Measurements from ENCODE around the gene SMIM10. TPM values are rescaled to one million over a fixed set of nuclear protein-coding genes. Genes with fewer than 3 reads are reported as not detected.
A peak's percentile ranks its signal among the peaks of the same experiment; 100 is the strongest.

Gene SMIM10
- total RNA-seq, 1 donor from 2014 or later = 1.6 TPM

GRCh38 chrX:134985479-134985878 is 5.3 kb upstream of the SMIM10 start:
- DNase-seq (ENCODE audit: low read depth) = no peak
- H3K36me3 ChIP-seq (ENCODE audit: control insufficient read depth, insufficient read depth, low read length) = no peaks in the 10 kb centered on the region
- H3K27me3 ChIP-seq (ENCODE audit: control insufficient read depth, insufficient read depth, low read length) = no peaks in the 10 kb centered on the region
- TF ChIP-seq, protein P1, sequence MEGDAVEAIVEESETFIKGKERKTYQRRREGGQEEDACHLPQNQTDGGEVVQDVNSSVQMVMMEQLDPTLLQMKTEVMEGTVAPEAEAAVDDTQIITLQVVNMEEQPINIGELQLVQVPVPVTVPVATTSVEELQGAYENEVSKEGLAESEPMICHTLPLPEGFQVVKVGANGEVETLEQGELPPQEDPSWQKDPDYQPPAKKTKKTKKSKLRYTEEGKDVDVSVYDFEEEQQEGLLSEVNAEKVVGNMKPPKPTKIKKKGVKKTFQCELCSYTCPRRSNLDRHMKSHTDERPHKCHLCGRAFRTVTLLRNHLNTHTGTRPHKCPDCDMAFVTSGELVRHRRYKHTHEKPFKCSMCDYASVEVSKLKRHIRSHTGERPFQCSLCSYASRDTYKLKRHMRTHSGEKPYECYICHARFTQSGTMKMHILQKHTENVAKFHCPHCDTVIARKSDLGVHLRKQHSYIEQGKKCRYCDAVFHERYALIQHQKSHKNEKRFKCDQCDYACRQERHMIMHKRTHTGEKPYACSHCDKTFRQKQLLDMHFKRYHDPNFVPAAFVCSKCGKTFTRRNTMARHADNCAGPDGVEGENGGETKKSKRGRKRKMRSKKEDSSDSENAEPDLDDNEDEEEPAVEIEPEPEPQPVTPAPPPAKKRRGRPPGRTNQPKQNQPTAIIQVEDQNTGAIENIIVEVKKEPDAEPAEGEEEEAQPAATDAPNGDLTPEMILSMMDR (IDR thresholded peaks at IDR 0.05; ENCODE audit: insufficient read depth, low read length, poor library complexity, severe bottlenecking) = no peak
- H3K4me3 ChIP-seq (ENCODE audit: low read depth, low read length) = no peak overlapping the region

DNA sequence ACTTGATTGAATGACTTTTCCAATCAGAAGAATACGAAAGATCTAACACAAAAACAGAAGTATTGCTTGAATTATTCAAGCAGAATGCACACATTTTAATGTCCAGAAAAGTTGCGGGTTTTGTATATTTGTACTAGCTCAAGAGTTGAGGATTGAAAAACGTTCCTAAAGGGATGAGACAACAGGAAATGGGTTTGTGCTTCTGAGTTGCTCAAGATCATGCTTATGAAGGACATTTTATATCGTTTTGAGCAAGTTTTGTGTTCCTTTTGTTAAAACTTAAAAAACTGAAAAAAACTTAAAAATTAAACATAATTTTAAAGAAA is 353 bp upstream of the SMIM10 start:
- Histone ChIP-seq H3K36me3 (ENCODE audit: control insufficient read depth, insufficient read depth, low read length) (no peaks in the 10 kb centered on the region), H3K4me3 (ENCODE audit: low read depth, low read length) (no peak overlapping the region), H3K27me3 (ENCODE audit: control insufficient read depth, insufficient read depth, low read length) (no peaks in the 10 kb centered on the region)
- TF ChIP-seq, protein P1 (IDR thresholded peaks at IDR 0.05; ENCODE audit: insufficient read depth, low read length, poor library complexity, severe bottlenecking) = no peak
- DNase-seq (ENCODE audit: low read depth) = no peak

DNA sequence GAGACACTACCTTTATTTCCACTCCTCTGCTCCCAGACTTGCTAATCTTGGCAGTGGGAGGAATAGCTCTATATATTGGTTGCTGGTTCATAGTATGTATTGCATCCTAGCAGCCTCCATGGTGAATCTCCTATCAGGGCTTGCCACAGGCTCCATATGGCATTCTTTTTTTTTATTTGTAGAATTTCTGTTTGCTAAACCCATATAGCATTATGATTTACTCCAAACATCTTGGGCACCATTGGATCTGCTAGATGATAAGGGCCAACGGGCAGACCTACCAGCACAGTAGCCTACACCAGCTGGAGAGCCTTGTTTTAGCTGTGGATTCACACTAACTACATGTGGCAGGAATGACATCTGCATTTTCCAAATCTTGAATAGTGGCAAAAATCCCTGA is 6.9 kb downstream of the SMIM10 start:
- TF ChIP-seq, protein P1 (IDR thresholded peaks at IDR 0.05; ENCODE audit: insufficient read depth, low read length, poor library complexity, severe bottlenecking) = no peak
- Histone ChIP-seq H3K27me3 (ENCODE audit: control insufficient read depth, insufficient read depth, low read length) (no peaks in the 10 kb centered on the region), H3K4me3 (ENCODE audit: low read depth, low read length) (no peak overlapping the region), H3K36me3 (ENCODE audit: control insufficient read depth, insufficient read depth, low read length) (no peaks in the 10 kb centered on the region)
- no peak for DNase-seq (ENCODE audit: low read depth)

GRCh38 chrX:134998246-134998645 is 7.5 kb downstream of the SMIM10 start:
- no peak for DNase-seq (ENCODE audit: low read depth)
- TF ChIP-seq, protein P1 (IDR thresholded peaks at IDR 0.05; ENCODE audit: insufficient read depth, low read length, poor library complexity, severe bottlenecking) = no peak
- Histone ChIP-seq H3K27me3 (ENCODE audit: control insufficient read depth, insufficient read depth, low read length) (no peaks in the 10 kb centered on the region), H3K4me3 (ENCODE audit: low read depth, low read length) (no peak overlapping the region), H3K36me3 (ENCODE audit: control insufficient read depth, insufficient read depth, low read length) (no peaks in the 10 kb centered on the region)

DNA sequence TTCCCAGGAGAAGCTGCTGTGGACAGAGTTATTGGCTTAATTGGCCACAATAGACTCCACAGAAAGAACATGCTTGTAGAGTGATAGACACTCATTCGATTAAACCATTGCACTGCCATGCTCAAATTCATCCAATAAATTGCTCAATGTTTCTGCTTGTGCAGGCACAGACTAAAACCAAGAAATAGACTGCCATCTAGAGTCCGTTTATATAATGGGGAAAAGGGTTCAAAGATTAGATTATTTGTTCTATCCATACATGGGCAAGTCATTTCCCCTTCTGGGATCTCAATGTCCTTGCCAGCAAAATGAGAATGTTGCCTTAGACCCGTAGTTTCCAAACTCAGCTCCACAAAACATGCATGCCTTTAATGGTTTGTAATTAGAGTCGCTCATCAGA is 8.7 kb downstream of the SMIM10 start:
- TF ChIP-seq, protein P1 (IDR thresholded peaks at IDR 0.05; ENCODE audit: insufficient read depth, low read length, poor library complexity, severe bottlenecking) = peak; percentile 26
- no peak for DNase-seq (ENCODE audit: low read depth)
- no peak overlapping the region for H3K4me3 ChIP-seq (ENCODE audit: low read depth, low read length)

GRCh38 chrX:135000516-135000915 is 9.7 kb downstream of the SMIM10 start:
- no peak for DNase-seq (ENCODE audit: low read depth)
- TF ChIP-seq, protein P1 (IDR thresholded peaks at IDR 0.05; ENCODE audit: insufficient read depth, low read length, poor library complexity, severe bottlenecking) = no peak
- no peak overlapping the region for H3K4me3 ChIP-seq (ENCODE audit: low read depth, low read length)
- H3K27me3 ChIP-seq (ENCODE audit: control insufficient read depth, insufficient read depth, low read length) = no peaks in the 10 kb centered on the region
- no peaks in the 10 kb centered on the region for H3K36me3 ChIP-seq (ENCODE audit: control insufficient read depth, insufficient read depth, low read length)

More for the DNA sequence above, 8.7 kb downstream of the SMIM10 start:
- Histone ChIP-seq H3K36me3 (ENCODE audit: control insufficient read depth, insufficient read depth, low read length) (no peaks in the 10 kb centered on the region), H3K27me3 (ENCODE audit: control insufficient read depth, insufficient read depth, low read length) (no peaks in the 10 kb centered on the region)

All from kidney epithelial cell (primary cell).